ENCODE measurements around the gene RFC5.

GRCh38 chr12:117967512-117967911, 49.0 kb upstream of the RFC5 start:
- TF ChIP-seq POLR2AphosphoS5 (IDR thresholded peaks at IDR 0.05): no peak
- TF ChIP-seq, protein P1, sequence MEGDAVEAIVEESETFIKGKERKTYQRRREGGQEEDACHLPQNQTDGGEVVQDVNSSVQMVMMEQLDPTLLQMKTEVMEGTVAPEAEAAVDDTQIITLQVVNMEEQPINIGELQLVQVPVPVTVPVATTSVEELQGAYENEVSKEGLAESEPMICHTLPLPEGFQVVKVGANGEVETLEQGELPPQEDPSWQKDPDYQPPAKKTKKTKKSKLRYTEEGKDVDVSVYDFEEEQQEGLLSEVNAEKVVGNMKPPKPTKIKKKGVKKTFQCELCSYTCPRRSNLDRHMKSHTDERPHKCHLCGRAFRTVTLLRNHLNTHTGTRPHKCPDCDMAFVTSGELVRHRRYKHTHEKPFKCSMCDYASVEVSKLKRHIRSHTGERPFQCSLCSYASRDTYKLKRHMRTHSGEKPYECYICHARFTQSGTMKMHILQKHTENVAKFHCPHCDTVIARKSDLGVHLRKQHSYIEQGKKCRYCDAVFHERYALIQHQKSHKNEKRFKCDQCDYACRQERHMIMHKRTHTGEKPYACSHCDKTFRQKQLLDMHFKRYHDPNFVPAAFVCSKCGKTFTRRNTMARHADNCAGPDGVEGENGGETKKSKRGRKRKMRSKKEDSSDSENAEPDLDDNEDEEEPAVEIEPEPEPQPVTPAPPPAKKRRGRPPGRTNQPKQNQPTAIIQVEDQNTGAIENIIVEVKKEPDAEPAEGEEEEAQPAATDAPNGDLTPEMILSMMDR (IDR thresholded peaks at IDR 0.05): no peak
- no peak for TF ChIP-seq POLR2A (IDR thresholded peaks at IDR 0.05)
- no peak for TF ChIP-seq EP300 (IDR thresholded peaks at IDR 0.05)

Data from gastroesophageal sphincter (tissue), 3 donors.